DND-41 (cell line): ENCODE results near the gene PTPN21.

Experiments
- ATAC-seq: fragments of 200-7000 bp; cut with Tn5 transposase; 3 replicates; pipeline ENCODE4 v1.9.1; 2021; ENCODE audit warnings: low read depth; ENCODE audit not compliant: insufficient read depth
- DNase-seq: peaks from one replicate; pipeline ENCODE4 v3.0.0-alpha.2; 2020
- H2AFZ ChIP-seq: 2 replicates; pipeline ENCODE4 v1.6.0; 2012; ENCODE audit warnings: low read depth, low read length
- H3K27ac ChIP-seq: 2 replicates; pipeline ENCODE4 v1.5.1; 2012; ENCODE audit warnings: low read length, inconsistent platforms
- H3K27me3 ChIP-seq: fragments of 200-600 bp; sonication (generic); 2 replicates; pipeline ENCODE4 v1.6.0; 2012; ENCODE audit warnings: low read length, mild to moderate bottlenecking, inconsistent platforms; ENCODE audit not compliant: insufficient read depth, poor library complexity
- H3K36me3 ChIP-seq: 2 replicates; pipeline ENCODE4 v1.5.1; 2012; ENCODE audit warnings: low read length, inconsistent platforms; ENCODE audit not compliant: insufficient read depth
- H3K4me1 ChIP-seq: 2 replicates; pipeline ENCODE4 v1.5.1; 2012; ENCODE audit warnings: mild to moderate bottlenecking, low read length; ENCODE audit not compliant: insufficient read depth
- H3K4me2 ChIP-seq: 2 replicates; pipeline ENCODE4 v1.6.0; 2012; ENCODE audit warnings: mild to moderate bottlenecking, moderate library complexity, low read length, inconsistent platforms; ENCODE audit not compliant: insufficient read depth
- H3K4me3 ChIP-seq, 2 experiments: fragments of 200-600 bp in 1 of 2; shearing (Covaris generic) in 1 of 2; 2 replicates each; pipeline ENCODE4 v1.5.1; 2012 to 2016; ENCODE audit warnings: inconsistent platforms in 2 of 2, low read length in 2 of 2, mild to moderate bottlenecking in 2 of 2, low read depth in 1 of 2, moderate library complexity in 1 of 2
- H3K79me2 ChIP-seq: 2 replicates; pipeline ENCODE4 v1.6.0; 2012; ENCODE audit warnings: low read length, inconsistent platforms; ENCODE audit not compliant: insufficient read depth
- H3K9ac ChIP-seq: 2 replicates; pipeline ENCODE4 v1.6.0; 2012; ENCODE audit warnings: low read depth, mild to moderate bottlenecking, inconsistent platforms, low read length, moderate library complexity
- H3K9me3 ChIP-seq: 2 replicates; pipeline ENCODE4 v1.5.1; 2012; ENCODE audit warnings: low read length, moderate library complexity, mild to moderate bottlenecking, inconsistent platforms; ENCODE audit not compliant: insufficient read depth, severe bottlenecking
- H4K20me1 ChIP-seq: 2 replicates; pipeline ENCODE4 v1.6.0; 2012; ENCODE audit warnings: low read length; ENCODE audit not compliant: insufficient read depth
- EZH2 ChIP-seq: IDR thresholded peaks from 3 replicates; pipeline ENCODE4 v1.6.1; 2012; ENCODE audit warnings: borderline replicate concordance, low read depth, mild to moderate bottlenecking, moderate library complexity, low read length, inconsistent platforms; ENCODE audit not compliant: severe bottlenecking
- TF ChIP-seq, protein P1 (sequence below): IDR thresholded peaks from 2 replicates; pipeline ENCODE4 v1.5.1; 2012; ENCODE audit warnings: borderline replicate concordance, low read length, moderate library complexity, mild to moderate bottlenecking; ENCODE audit not compliant: poor library complexity, severe bottlenecking; ENCODE audit errors: extremely low read depth

Gene PTPN21

GRCh38 chr14:88562532-88562830 lies 7.7 kb upstream of the PTPN21 start:
- peak overlapping the region; percentile 55 for H3K27ac ChIP-seq
- peak overlapping the region; percentile 74 for H2AFZ ChIP-seq
- peak overlapping the region; percentile 78 to 88; a peak in 3 of 4 replicates for H3K4me3 ChIP-seq
- peaks cover 17% of the 10 kb centered on the region for H3K36me3 ChIP-seq
- peak overlapping the region; percentile 85 for H3K4me2 ChIP-seq
- peaks cover 7% of the 10 kb centered on the region; the same call in 1 of the 2 replicates for H4K20me1 ChIP-seq
- H3K27me3 ChIP-seq: no peaks in the 10 kb centered on the region
- peaks cover 36% of the 10 kb centered on the region for H3K79me2 ChIP-seq
- H3K9me3 ChIP-seq: no peaks in the 10 kb centered on the region
- ATAC-seq (no peak; the same call in 2 of the 3 replicates), DNase-seq (no peak)
- H3K4me1 ChIP-seq: peaks cover 35% of the 10 kb centered on the region
- no peak for TF ChIP-seq EZH2
- TF ChIP-seq, protein P1, sequence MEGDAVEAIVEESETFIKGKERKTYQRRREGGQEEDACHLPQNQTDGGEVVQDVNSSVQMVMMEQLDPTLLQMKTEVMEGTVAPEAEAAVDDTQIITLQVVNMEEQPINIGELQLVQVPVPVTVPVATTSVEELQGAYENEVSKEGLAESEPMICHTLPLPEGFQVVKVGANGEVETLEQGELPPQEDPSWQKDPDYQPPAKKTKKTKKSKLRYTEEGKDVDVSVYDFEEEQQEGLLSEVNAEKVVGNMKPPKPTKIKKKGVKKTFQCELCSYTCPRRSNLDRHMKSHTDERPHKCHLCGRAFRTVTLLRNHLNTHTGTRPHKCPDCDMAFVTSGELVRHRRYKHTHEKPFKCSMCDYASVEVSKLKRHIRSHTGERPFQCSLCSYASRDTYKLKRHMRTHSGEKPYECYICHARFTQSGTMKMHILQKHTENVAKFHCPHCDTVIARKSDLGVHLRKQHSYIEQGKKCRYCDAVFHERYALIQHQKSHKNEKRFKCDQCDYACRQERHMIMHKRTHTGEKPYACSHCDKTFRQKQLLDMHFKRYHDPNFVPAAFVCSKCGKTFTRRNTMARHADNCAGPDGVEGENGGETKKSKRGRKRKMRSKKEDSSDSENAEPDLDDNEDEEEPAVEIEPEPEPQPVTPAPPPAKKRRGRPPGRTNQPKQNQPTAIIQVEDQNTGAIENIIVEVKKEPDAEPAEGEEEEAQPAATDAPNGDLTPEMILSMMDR: no peak
- peak overlapping the region; percentile 98 for H3K9ac ChIP-seq

GRCh38 chr14:88559852-88560251 lies 5.0 kb upstream of the PTPN21 start:
- DNase-seq (no peak), ATAC-seq (no peak)
- no peak overlapping the region for H2AFZ ChIP-seq
- no peak overlapping the region for H3K4me2 ChIP-seq
- peaks cover 20% of the 10 kb centered on the region for H3K79me2 ChIP-seq
- no peaks in the 10 kb centered on the region for H3K9me3 ChIP-seq
- no peak overlapping the region for H3K4me3 ChIP-seq
- no peak overlapping the region for H3K9ac ChIP-seq
- no peak overlapping the region for H3K27ac ChIP-seq
- no peak for TF ChIP-seq EZH2
- TF ChIP-seq, protein P1: peak; percentile 42
- peaks cover 44% of the 10 kb centered on the region for H3K4me1 ChIP-seq
- peaks cover 7% of the 10 kb centered on the region; the same call in 1 of the 2 replicates for H4K20me1 ChIP-seq
- peaks cover 11% of the 10 kb centered on the region for H3K36me3 ChIP-seq
- H3K27me3 ChIP-seq: no peaks in the 10 kb centered on the region

DNA sequence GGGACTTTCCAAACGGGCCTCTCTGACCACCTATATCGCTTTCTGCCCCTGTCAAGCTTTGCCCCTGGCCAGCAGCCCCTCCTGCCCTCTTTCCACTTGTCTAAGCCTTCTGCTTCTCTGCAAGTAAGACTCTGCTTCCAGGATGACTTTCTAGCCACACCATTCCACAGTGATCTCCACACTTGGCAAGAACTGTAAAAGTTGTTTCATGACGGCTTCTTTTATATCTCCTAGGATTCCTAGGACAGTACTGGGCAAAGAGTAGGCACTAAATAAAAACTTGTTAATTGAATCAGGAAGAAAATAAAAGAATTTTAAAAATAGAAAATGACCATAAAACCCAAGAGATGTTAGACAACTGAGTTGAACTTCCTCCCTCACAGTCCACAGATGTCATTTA lies 1.8 kb upstream of the PTPN21 start:
- peaks cover 21% of the 10 kb centered on the region for H3K4me1 ChIP-seq
- no peak overlapping the region for H3K4me3 ChIP-seq
- no peaks in the 10 kb centered on the region for H3K79me2 ChIP-seq
- no peaks in the 10 kb centered on the region for H3K27me3 ChIP-seq
- H3K9ac ChIP-seq: no peak overlapping the region
- no peaks in the 10 kb centered on the region for H3K36me3 ChIP-seq
- no peaks in the 10 kb centered on the region for H4K20me1 ChIP-seq
- TF ChIP-seq, protein P1: no peak
- TF ChIP-seq EZH2: no peak
- no peak overlapping the region for H3K27ac ChIP-seq
- ATAC-seq: no peak
- no peaks in the 10 kb centered on the region for H3K9me3 ChIP-seq
- H2AFZ ChIP-seq: no peak overlapping the region
- no peak overlapping the region; the same call in 1 of the 2 replicates for H3K4me2 ChIP-seq
- DNase-seq: no peak
